NCI-H2107 treated with DMSO at 0.1 percent for 48 hours (cell line): ENCODE data around the gene ALG11.
"Not testable (repeated sequence)": the region's sequence is repeated elsewhere in the genome, so short reads cannot be mapped to it uniquely, and the experiment has no call there.

Experiments used
- DNase-seq: peaks from one replicate; lab custom pipeline; 2025; ENCODE audit not compliant: unreplicated experiment; lab: John Stamatoyannopoulos, UW

ALG11 gene

GRCh38 chr13:52027832-52028231 is 15.6 kb downstream of the ALG11 start:
- no peak for DNase-seq

- DNase-seq, result no peak
Measured at GRCh38 chr13:52029569-52029968, 17.4 kb downstream of the ALG11 start.

- DNase-seq, result not testable (repeated sequence)
Measured at GRCh38 chr13:52030401-52030800, 18.2 kb downstream of the ALG11 start.

- DNase-seq, result no peak
Measured at GRCh38 chr13:52033039-52033438, 20.8 kb downstream of the ALG11 start.

- peak; percentile 24 for DNase-seq
Measured at GRCh38 chr13:52034616-52035226, 22.5 kb downstream of the ALG11 start.

GRCh38 chr13:52036037-52036436 is 23.8 kb downstream of the ALG11 start:
- no peak for DNase-seq

GRCh38 chr13:52043675-52044074 is 31.5 kb downstream of the ALG11 start:
- no peak for DNase-seq

GRCh38 chr13:52047463-52047862 is 35.3 kb downstream of the ALG11 start:
- no peak for DNase-seq

GRCh38 chr13:52048516-52048915 is 36.3 kb downstream of the ALG11 start:
- DNase-seq, result no peak

GRCh38 chr13:52051400-52051799 is 39.2 kb downstream of the ALG11 start:
- DNase-seq, result no peak

GRCh38 chr13:52053460-52053859 is 41.3 kb downstream of the ALG11 start:
- no peak for DNase-seq

- DNase-seq, result not testable (repeated sequence)
Measured at GRCh38 chr13:52061064-52061463, 48.9 kb downstream of the ALG11 start.

GRCh38 chr13:52061587-52061986 is 49.4 kb downstream of the ALG11 start:
- no peak for DNase-seq

- DNase-seq, result no peak
Measured at GRCh38 chr13:52067237-52067636, 55.0 kb downstream of the ALG11 start.

- peak; percentile 1 for DNase-seq
Measured at GRCh38 chr13:52070929-52071523, 58.8 kb downstream of the ALG11 start.
